Hepatocyte (in vitro differentiated cells): ENCODE results near the gene ZMYM4. TPM values are rescaled to one million over a fixed set of nuclear protein-coding genes. Genes with fewer than 3 reads are reported as not detected.

ENCODE experiments used
- DNase-seq: peaks from one replicate; pipeline ENCODE4 v3.0.0-alpha.2; 2016; ENCODE audit warnings: low spot score
- H2AFZ ChIP-seq: fragments of 200-600 bp; sonication (generic); 2 replicates; pipeline ENCODE4 v1.6.0; 2016; ENCODE audit warnings: antibody characterized with exemption, mild to moderate bottlenecking
- H3K27ac ChIP-seq: fragments of 200-600 bp; sonication (generic); 2 replicates; pipeline ENCODE4 v1.5.1; 2016; ENCODE audit warnings: mild to moderate bottlenecking
- H3K27me3 ChIP-seq: fragments of 200-600 bp; sonication (generic); 2 replicates; pipeline ENCODE4 v1.6.1; 2016
- H3K36me3 ChIP-seq: fragments of 200-600 bp; sonication (generic); replicated peaks from 2 replicates; pipeline ENCODE4 v1.5.1; 2016; ENCODE audit warnings: low read depth; ENCODE audit not compliant: insufficient read depth
- H3K4me1 ChIP-seq: fragments of 200-600 bp; sonication (generic); 2 replicates; pipeline ENCODE4 v1.5.1; 2016; ENCODE audit warnings: mild to moderate bottlenecking, moderate library complexity; ENCODE audit not compliant: insufficient read depth
- H3K4me2 ChIP-seq: fragments of 200-600 bp; sonication (generic); 2 replicates; pipeline ENCODE4 v1.6.0; 2016
- H3K4me3 ChIP-seq: fragments of 200-600 bp; sonication (generic); 2 replicates; pipeline ENCODE4 v1.5.1; 2016; ENCODE audit warnings: mild to moderate bottlenecking
- H3K79me2 ChIP-seq: fragments of 200-600 bp; sonication (generic); 2 replicates; pipeline ENCODE4 v1.6.0; 2017; ENCODE audit warnings: mild to moderate bottlenecking
- H3K9me2 ChIP-seq: fragments of 200-600 bp; sonication (generic); replicated peaks from 2 replicates; pipeline ENCODE4 v1.6.0; 2017; ENCODE audit warnings: mild to moderate bottlenecking; ENCODE audit not compliant: insufficient read depth
- H3K9me3 ChIP-seq: fragments of 200-600 bp; sonication (generic); 2 replicates; pipeline ENCODE4 v1.5.1; 2016; ENCODE audit warnings: low read depth, mild to moderate bottlenecking
- H4K20me1 ChIP-seq: fragments of 200-600 bp; sonication (generic); 2 replicates; pipeline ENCODE4 v1.6.0; 2016; ENCODE audit warnings: mild to moderate bottlenecking; ENCODE audit not compliant: insufficient read depth, poor library complexity, severe bottlenecking
- CTCF ChIP-seq: fragments of 200-600 bp; sonication (generic); IDR thresholded peaks from 2 replicates; pipeline ENCODE4 v1.5.1; 2016; ENCODE audit warnings: antibody characterized with exemption, mild to moderate bottlenecking; ENCODE audit not compliant: poor library complexity
- EZH2 ChIP-seq: fragments of 200-600 bp; sonication (generic); IDR thresholded peaks from 2 replicates; pipeline ENCODE4 v1.6.1; 2016; ENCODE audit warnings: antibody characterized with exemption, mild to moderate bottlenecking, borderline replicate concordance
- EZH2phosphoT487 ChIP-seq: fragments of 200-600 bp; sonication (generic); IDR thresholded peaks from one replicate; pipeline ENCODE4 v1.6.1; 2018; ENCODE audit warnings: antibody characterized with exemption, mild to moderate bottlenecking, low read depth, moderate library complexity; ENCODE audit not compliant: unreplicated experiment, severe bottlenecking
- WGBS: methylation state at CpG from one replicate; pipeline ENCODE4 v1.1.6; 2016; ENCODE audit warnings: low lambda C conversion rate; ENCODE audit errors: missing lambda C conversion rate; 5-methylcytosine and 5-hydroxymethylcytosine counted together
- polyA plus RNA-seq: library from polyadenylated mRNA; unstranded; fragments of >200 nt; fragmentation: Nextera tagmentation; extraction: Ambion mirVana; gene quantifications from 2 replicates; pipeline ENCODE4 v1.2.1, GENCODE V29; 2016
- total RNA-seq: library from RNA; depleted of rRNA; stranded (reverse); fragments of >200 nt; gene quantifications from 2 replicates; pipeline ENCODE4 v1.2.3, GENCODE V29; 2014

The ZMYM4 gene
- total and polyA plus RNA-seq, 2 experiments from 2014 or later, result 17.6 to 43.4 TPM

- WGBS, result 97% methylated on average over 10 of the region's 10 CpGs
- TF ChIP-seq EZH2phosphoT487 (no peak), CTCF (no peak), EZH2 (no peak)
- no peaks in the 10 kb centered on the region for H3K27me3 ChIP-seq
Observed at GRCh38 chr1:35436078-35436477, 167.6 kb downstream of the ZMYM4 start.

GRCh38 chr1:35437200-35437599, 168.7 kb downstream of the ZMYM4 start:
- Histone ChIP-seq H3K79me2 (no peaks in the 10 kb centered on the region), H4K20me1 (no peaks in the 10 kb centered on the region), H3K9me2 (no peaks in the 10 kb centered on the region), H3K4me1 (no peaks in the 10 kb centered on the region), H3K4me3 (no peak overlapping the region), H2AFZ (no peak overlapping the region), H3K9me3 (no peaks in the 10 kb centered on the region), H3K4me2 (no peak overlapping the region), H3K36me3 (no peaks in the 10 kb centered on the region), H3K27ac (no peak overlapping the region), H3K27me3 (no peaks in the 10 kb centered on the region)
- no peak for DNase-seq
- 98% methylated on average over 9 of the region's 9 CpGs for WGBS
- no peak for TF ChIP-seq CTCF
- TF ChIP-seq EZH2phosphoT487, result no peak
- TF ChIP-seq EZH2, result no peak

More at GRCh38 chr1:35436078-35436477, 167.6 kb downstream of the ZMYM4 start:
- Histone ChIP-seq H3K9me3 (no peaks in the 10 kb centered on the region), H3K4me2 (no peak overlapping the region), H3K79me2 (no peaks in the 10 kb centered on the region), H3K4me1 (no peaks in the 10 kb centered on the region), H4K20me1 (no peaks in the 10 kb centered on the region), H3K27ac (no peak overlapping the region), H3K36me3 (no peaks in the 10 kb centered on the region), H3K4me3 (no peak overlapping the region), H3K9me2 (no peaks in the 10 kb centered on the region), H2AFZ (no peak overlapping the region)
- no peak for DNase-seq

GRCh38 chr1:35439626-35440025, 171.1 kb downstream of the ZMYM4 start:
- no peak for DNase-seq
- Histone ChIP-seq H3K36me3 (no peaks in the 10 kb centered on the region), H2AFZ (no peak overlapping the region), H3K4me2 (no peak overlapping the region), H3K27ac (no peak overlapping the region), H3K4me1 (no peaks in the 10 kb centered on the region), H4K20me1 (no peaks in the 10 kb centered on the region), H3K9me2 (no peaks in the 10 kb centered on the region), H3K27me3 (no peaks in the 10 kb centered on the region), H3K79me2 (no peaks in the 10 kb centered on the region), H3K4me3 (no peak overlapping the region), H3K9me3 (no peaks in the 10 kb centered on the region)
- TF ChIP-seq EZH2phosphoT487 (no peak), EZH2 (no peak), CTCF (no peak)
- 100% methylated on average over 1 of the region's 1 CpG for WGBS
